Ovary (tissue), 9 donors: ENCODE data around the gene ME3. TPM values are rescaled to one million over a fixed set of nuclear protein-coding genes. Genes with fewer than 3 reads are reported as not detected.

ENCODE experiments used
- DNase-seq, 5 donors: peaks; one replicate each; pipeline ENCODE4 v3.0.0-alpha.2; 2019 to 2020
- H3K27ac ChIP-seq, 2 donors: fragments of 200-600 bp; one replicate each; pipeline versions ENCODE4 v1.5.1 to v1.8.0; 2019 to 2022
- H3K27me3 ChIP-seq: fragments of 200-600 bp; one replicate; pipeline ENCODE4 v1.8.0; 2022
- H3K36me3 ChIP-seq: fragments of 200-600 bp; sonication (generic); one replicate; pipeline ENCODE4 v1.5.1; 2019
- H3K4me1 ChIP-seq: one replicate; pipeline ENCODE4 v1.8.1; 2013; ENCODE audit warnings: mild to moderate bottlenecking, moderate library complexity; ENCODE audit not compliant: insufficient read depth
- H3K4me3 ChIP-seq: fragments of 200-600 bp; sonication (generic); one replicate; pipeline ENCODE4 v1.5.1; 2017
- H3K9me3 ChIP-seq, 2 donors: fragments of 200-600 bp in 1 of 2; sonication (generic) in 1 of 2; one replicate each; pipeline versions ENCODE4 v1.5.1 to v1.8.1; 2013 to 2019; ENCODE audit warnings: mild to moderate bottlenecking in 1 of 2, moderate library complexity in 1 of 2
- CTCF ChIP-seq, 3 donors: fragments of 450-650 bp in 2 of 3; fragments of 200-600 bp in 1 of 3; IDR thresholded peaks; one replicate each; pipeline versions ENCODE4 v1.5.1 to v1.8.0; 2016 to 2022; ENCODE audit warnings: antibody characterized with exemption in 3 of 3, mild to moderate bottlenecking in 1 of 3
- EP300 ChIP-seq: sonication (generic); formaldehyde crosslinking; IDR thresholded peaks from one replicate; pipeline ENCODE4 v1.6.1; 2017; ENCODE audit warnings: antibody characterized with exemption
- POLR2A ChIP-seq: fragments of 450-650 bp; IDR thresholded peaks from one replicate; pipeline ENCODE4 v1.6.1; 2017; ENCODE audit warnings: antibody characterized with exemption, mild to moderate bottlenecking, moderate library complexity
- WGBS, 3 donors: extraction: QIAGEN DNeasy Blood & Tissue Kit in 1 of 3; methylation state at CpG; one replicate each; pipeline versions ENCODE4 v1.1.5 to v1.1.7; 2013 to 2017; 5-methylcytosine and 5-hydroxymethylcytosine counted together
- intact Hi-C, 4 donors: fragments of 100-400 bp; cut with DNase I; formaldehyde crosslinking; loops; one replicate each; pipeline versions ENCODE4 v1.11.0 to v1.15.1; 2022 to 2023
- polyA plus RNA-seq, 2 donors: library from polyadenylated mRNA; stranded (reverse); fragments of 200-250 nt in 1 of 2; fragments of 350-450 nt in 1 of 2; fragmentation: Illumina TruSeq in 1 of 2; extraction: RNeasy Lipid Tissue Mini Kit (QIAGEN cat#74804) in 1 of 2; gene quantifications; one replicate each; pipeline ENCODE4 v1.2.3, GENCODE V29; 2013 to 2014
- total RNA-seq, 7 donors: library from RNA; depleted of rRNA in 2 of 7; stranded (reverse); fragments of >200 nt in 2 of 7; fragmentation: NEBNext Ultra II Directional in 3 of 7; extraction: Animal tissue kit (Norgen Biotek cat#: 25700) in 3 of 7; gene quantifications; one replicate each; pipeline versions ENCODE4 v1.1.0 to v1.2.4, GENCODE V29; 2016 to 2023
- donor health status: DM: no; HTN: no; CAD: no; lungs with moderate emphysema.
- donor health status: DM: no; HTN: no; CAD: no.
- donor health status: Bipolar disorder and iron deficiency.
- donor health status: DM: yes; HTN: yes; CAD: no.
- donor health status: DM: no; HTN: no; CAD: no.
- donor health status: DM: yes; HTN: yes; CAD: no.

Gene ME3
- total and polyA plus RNA-seq, 9 donors = 25.2 to 48.6 (median 43.1) TPM

GRCh38 chr11:86698639-86699038 lies 26.2 kb upstream of the ME3 start:
- TF ChIP-seq POLR2A (no peak), CTCF (IDR thresholded peaks at IDR 0.05) (no peak), EP300 (no peak)
- intact Hi-C loops = no loop called here
- Histone ChIP-seq H3K4me1 (no peaks in the 10 kb centered on the region), H3K4me3 (no peak overlapping the region), H3K27me3 (no peaks in the 10 kb centered on the region), H3K36me3 (no peaks in the 10 kb centered on the region), H3K27ac (no peak overlapping the region), H3K9me3 (no peaks in the 10 kb centered on the region)
- 84 to 94% (median 87%) methylated on average over 1 of the region's 1 CpG for WGBS, 3 donors
- DNase-seq = no peak

- 98 to 100% (median 100%) methylated on average over 1 of the region's 1 CpG for WGBS, 3 donors
- no peaks in the 10 kb centered on the region for H3K4me1 ChIP-seq
- no peaks in the 10 kb centered on the region for H3K9me3 ChIP-seq
- DNase-seq = no peak
- no peak overlapping the region for H3K4me3 ChIP-seq
- TF ChIP-seq POLR2A = no peak
- TF ChIP-seq EP300 = no peak
- TF ChIP-seq CTCF (IDR thresholded peaks at IDR 0.05) = no peak
- H3K36me3 ChIP-seq = no peaks in the 10 kb centered on the region
- intact Hi-C loops = no loop called here
- no peak overlapping the region for H3K27ac ChIP-seq
- H3K27me3 ChIP-seq = no peaks in the 10 kb centered on the region
These were observed 24.0 kb upstream of the ME3 start for GRCh38 chr11:86696451-86696850.

GRCh38 chr11:86696004-86696403 lies 23.6 kb upstream of the ME3 start:
- Histone ChIP-seq H3K36me3 (no peaks in the 10 kb centered on the region), H3K4me3 (no peak overlapping the region), H3K27ac (no peak overlapping the region), H3K4me1 (no peaks in the 10 kb centered on the region), H3K9me3 (no peaks in the 10 kb centered on the region), H3K27me3 (no peaks in the 10 kb centered on the region)
- WGBS, 3 donors = 53 to 74% (median 71%) methylated on average over 1 of the region's 1 CpG
- intact Hi-C loops = no loop called here
- no peak for TF ChIP-seq CTCF (IDR thresholded peaks at IDR 0.05)
- TF ChIP-seq POLR2A = no peak
- TF ChIP-seq EP300 = peak; percentile 45
- DNase-seq = no peak

GRCh38 chr11:86695373-86695772 lies 23.0 kb upstream of the ME3 start:
- no peak overlapping the region for H3K4me3 ChIP-seq
- intact Hi-C loops = no loop called here
- TF ChIP-seq CTCF (IDR thresholded peaks at IDR 0.05) (no peak), EP300 (no peak), POLR2A (no peak)
- DNase-seq = no peak
- H3K9me3 ChIP-seq = no peaks in the 10 kb centered on the region
- H3K27ac ChIP-seq = no peak overlapping the region
- H3K36me3 ChIP-seq = no peaks in the 10 kb centered on the region
- no peaks in the 10 kb centered on the region for H3K27me3 ChIP-seq
- no peaks in the 10 kb centered on the region for H3K4me1 ChIP-seq

- Histone ChIP-seq H3K27me3 (no peaks in the 10 kb centered on the region), H3K4me3 (no peak overlapping the region), H3K27ac (no peak overlapping the region), H3K9me3 (no peaks in the 10 kb centered on the region), H3K36me3 (no peaks in the 10 kb centered on the region), H3K4me1 (peaks cover 5% of the 10 kb centered on the region)
- intact Hi-C loops = no loop called here
- TF ChIP-seq POLR2A (no peak), CTCF (IDR thresholded peaks at IDR 0.05) (no peak), EP300 (no peak)
- no peak for DNase-seq
- WGBS, 3 donors = 74 to 93% (median 76%) methylated on average over 1 of the region's 1 CpG
These were observed 21.1 kb upstream of the ME3 start for GRCh38 chr11:86693518-86693917.
